OCI-M1 (cell line): ENCODE measurements around the gene PFKFB3.
A peak's percentile ranks its signal among the peaks of the same experiment; 100 is the strongest.
"Not testable (repeated sequence)": the region's sequence is repeated elsewhere in the genome, so short reads cannot be mapped to it uniquely, and the experiment has no call there.

Experiments
- DNase-seq: peaks from one replicate; lab custom pipeline; 2025; lab: John Stamatoyannopoulos, UW

The PFKFB3 gene

GRCh38 chr10:6236349-6237198 lies 33.8 kb downstream of the PFKFB3 start:
- no peak for DNase-seq

- no peak for DNase-seq
Observed at GRCh38 chr10:6237199-6237530, 34.4 kb downstream of the PFKFB3 start.

- not testable (repeated sequence) for DNase-seq
Observed at GRCh38 chr10:6238587-6239212, 36.0 kb downstream of the PFKFB3 start.

- DNase-seq: peak; percentile 85
Observed at GRCh38 chr10:6239213-6239991, 36.7 kb downstream of the PFKFB3 start.

- DNase-seq: no peak
Observed at GRCh38 chr10:6240254-6240653, 37.5 kb downstream of the PFKFB3 start.

- DNase-seq: no peak
Observed at GRCh38 chr10:6242089-6242488, 39.4 kb downstream of the PFKFB3 start.

- no peak for DNase-seq
Observed at GRCh38 chr10:6244510-6244909, 41.8 kb downstream of the PFKFB3 start.

GRCh38 chr10:6247041-6247712 lies 44.4 kb downstream of the PFKFB3 start:
- DNase-seq: no peak

GRCh38 chr10:6248908-6249307 lies 46.2 kb downstream of the PFKFB3 start:
- DNase-seq: not testable (repeated sequence)

GRCh38 chr10:6249698-6250097 lies 47.0 kb downstream of the PFKFB3 start:
- no peak for DNase-seq

- DNase-seq: no peak
Observed at GRCh38 chr10:6250745-6251144, 48.0 kb downstream of the PFKFB3 start.

GRCh38 chr10:6254201-6254600 lies 51.5 kb downstream of the PFKFB3 start:
- no peak for DNase-seq

- no peak for DNase-seq
Observed at GRCh38 chr10:6255548-6256061, 52.9 kb downstream of the PFKFB3 start.

- no peak for DNase-seq
Observed at GRCh38 chr10:6256439-6256838, 53.7 kb downstream of the PFKFB3 start.

GRCh38 chr10:6259153-6259552 lies 56.4 kb downstream of the PFKFB3 start:
- no peak for DNase-seq

GRCh38 chr10:6260843-6261242 lies 58.1 kb downstream of the PFKFB3 start:
- DNase-seq: no peak

- no peak for DNase-seq
Observed at GRCh38 chr10:6267941-6268340, 65.2 kb downstream of the PFKFB3 start.

- no peak for DNase-seq
Observed at GRCh38 chr10:6269432-6269831, 66.7 kb downstream of the PFKFB3 start.

- DNase-seq: no peak
Observed at GRCh38 chr10:6269953-6270867, 67.5 kb downstream of the PFKFB3 start.

GRCh38 chr10:6270951-6271350 lies 68.2 kb downstream of the PFKFB3 start:
- DNase-seq: no peak

- DNase-seq: no peak
Observed at GRCh38 chr10:6271663-6272062, 68.9 kb downstream of the PFKFB3 start.
